22Rv1 (cell line): Measurements from ENCODE around the gene NRXN3.

Source experiments
- H3K27ac ChIP-seq: fragments of 450-650 bp; 2 replicates; pipeline ENCODE4 v1.5.1; 2017
- ZFX ChIP-seq: fragments of 450-650 bp; IDR thresholded peaks from 2 replicates; pipeline ENCODE4 v1.6.1; 2017; ENCODE audit warnings: antibody characterized with exemption, borderline replicate concordance
- TF ChIP-seq, protein P1 (sequence below): fragments of 450-650 bp; IDR thresholded peaks from 2 replicates; pipeline ENCODE4 v1.5.1; 2017; ENCODE audit warnings: mild to moderate bottlenecking

NRXN3 gene

GRCh38 chr14:78314484-78314883 lies 144.3 kb downstream of the NRXN3 start:
- no peak for TF ChIP-seq ZFX
- TF ChIP-seq, protein P1, sequence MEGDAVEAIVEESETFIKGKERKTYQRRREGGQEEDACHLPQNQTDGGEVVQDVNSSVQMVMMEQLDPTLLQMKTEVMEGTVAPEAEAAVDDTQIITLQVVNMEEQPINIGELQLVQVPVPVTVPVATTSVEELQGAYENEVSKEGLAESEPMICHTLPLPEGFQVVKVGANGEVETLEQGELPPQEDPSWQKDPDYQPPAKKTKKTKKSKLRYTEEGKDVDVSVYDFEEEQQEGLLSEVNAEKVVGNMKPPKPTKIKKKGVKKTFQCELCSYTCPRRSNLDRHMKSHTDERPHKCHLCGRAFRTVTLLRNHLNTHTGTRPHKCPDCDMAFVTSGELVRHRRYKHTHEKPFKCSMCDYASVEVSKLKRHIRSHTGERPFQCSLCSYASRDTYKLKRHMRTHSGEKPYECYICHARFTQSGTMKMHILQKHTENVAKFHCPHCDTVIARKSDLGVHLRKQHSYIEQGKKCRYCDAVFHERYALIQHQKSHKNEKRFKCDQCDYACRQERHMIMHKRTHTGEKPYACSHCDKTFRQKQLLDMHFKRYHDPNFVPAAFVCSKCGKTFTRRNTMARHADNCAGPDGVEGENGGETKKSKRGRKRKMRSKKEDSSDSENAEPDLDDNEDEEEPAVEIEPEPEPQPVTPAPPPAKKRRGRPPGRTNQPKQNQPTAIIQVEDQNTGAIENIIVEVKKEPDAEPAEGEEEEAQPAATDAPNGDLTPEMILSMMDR: no peak

GRCh38 chr14:78316052-78316451 lies 145.9 kb downstream of the NRXN3 start:
- TF ChIP-seq, protein P1: no peak
- TF ChIP-seq ZFX: no peak
- no peak overlapping the region for H3K27ac ChIP-seq

More at GRCh38 chr14:78314484-78314883, 144.3 kb downstream of the NRXN3 start:
- H3K27ac ChIP-seq: no peak overlapping the region

- TF ChIP-seq ZFX: no peak
- TF ChIP-seq, protein P1: no peak
- no peak overlapping the region for H3K27ac ChIP-seq
These were observed 146.6 kb downstream of the NRXN3 start for GRCh38 chr14:78316786-78317185.

DNA sequence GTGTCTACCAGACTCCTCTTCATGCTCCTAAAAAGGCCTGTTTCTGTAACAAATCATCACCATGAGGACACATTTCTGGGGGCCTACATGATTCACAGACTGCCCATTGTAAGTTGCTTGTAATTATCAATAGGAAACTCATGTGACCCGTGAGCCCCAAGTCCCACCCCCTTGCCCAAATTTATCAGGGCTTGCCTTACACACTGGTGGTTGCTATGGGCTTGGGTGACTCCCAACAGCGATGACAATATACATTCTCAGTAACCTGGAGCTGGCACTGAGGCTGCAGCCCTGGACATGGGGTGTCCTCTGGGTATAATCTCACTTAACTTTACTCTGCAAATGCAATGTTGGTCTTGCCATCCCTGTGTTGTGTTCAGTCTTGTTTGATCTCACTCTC lies 149.2 kb downstream of the NRXN3 start:
- TF ChIP-seq ZFX: no peak
- TF ChIP-seq, protein P1: no peak
- H3K27ac ChIP-seq: no peak overlapping the region

DNA sequence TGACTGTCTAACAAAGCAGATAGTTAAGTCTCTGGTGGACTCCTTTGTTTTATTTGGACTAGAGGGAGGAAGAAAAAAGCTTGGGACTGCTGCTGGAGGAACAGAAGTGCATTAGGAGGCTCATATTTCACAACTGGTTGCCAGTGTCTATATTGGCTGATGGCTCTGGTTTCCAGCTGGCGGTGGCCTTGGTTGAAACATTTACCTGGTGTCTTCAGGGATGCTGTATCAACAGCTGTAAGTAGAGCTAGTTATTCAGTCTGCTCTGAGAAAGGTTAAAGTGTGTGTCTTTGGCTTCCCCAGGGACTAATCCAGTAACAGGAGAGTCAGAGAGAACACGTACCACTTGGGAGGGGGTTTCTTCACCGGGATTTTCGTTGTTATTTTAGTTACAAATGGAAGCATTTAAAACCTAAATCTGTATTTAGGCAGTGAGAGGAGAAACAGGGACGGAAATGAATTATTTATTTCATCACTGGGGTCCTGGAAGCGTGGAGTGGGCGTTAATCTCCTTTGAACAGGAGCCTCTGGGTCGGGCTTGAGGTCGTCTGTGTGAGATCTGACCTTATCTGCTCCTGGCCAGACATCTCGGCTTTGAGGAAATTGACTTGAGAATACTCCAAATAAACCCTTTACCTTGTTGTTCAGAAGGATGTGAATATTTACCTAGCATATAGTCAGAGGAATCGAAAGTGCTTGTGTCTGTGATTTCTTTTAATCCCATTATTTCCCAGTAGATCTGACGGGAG lies 149.9 kb downstream of the NRXN3 start:
- no peak for TF ChIP-seq ZFX
- TF ChIP-seq, protein P1: no peak
- H3K27ac ChIP-seq: no peak overlapping the region

DNA sequence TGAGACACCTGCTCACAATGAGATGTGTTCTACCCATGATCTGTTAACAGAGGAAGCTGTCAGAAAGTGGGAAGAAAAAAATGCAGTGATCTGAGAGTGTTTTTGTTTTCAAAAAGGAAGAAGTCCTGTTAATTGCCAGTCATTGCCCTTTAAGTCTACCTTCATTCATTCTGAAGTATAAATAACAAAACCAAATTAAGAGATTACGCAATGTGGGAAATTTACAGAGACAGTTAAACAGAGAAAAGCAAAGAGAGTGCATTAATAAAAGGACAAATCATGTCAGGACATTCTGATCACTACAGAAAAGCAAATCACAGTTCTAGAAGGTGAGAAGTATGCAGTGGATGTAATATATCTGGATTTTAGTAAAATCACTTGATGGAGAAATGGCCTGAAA lies 154.2 kb downstream of the NRXN3 start:
- no peak overlapping the region for H3K27ac ChIP-seq
- TF ChIP-seq ZFX: no peak
- TF ChIP-seq, protein P1: no peak

DNA sequence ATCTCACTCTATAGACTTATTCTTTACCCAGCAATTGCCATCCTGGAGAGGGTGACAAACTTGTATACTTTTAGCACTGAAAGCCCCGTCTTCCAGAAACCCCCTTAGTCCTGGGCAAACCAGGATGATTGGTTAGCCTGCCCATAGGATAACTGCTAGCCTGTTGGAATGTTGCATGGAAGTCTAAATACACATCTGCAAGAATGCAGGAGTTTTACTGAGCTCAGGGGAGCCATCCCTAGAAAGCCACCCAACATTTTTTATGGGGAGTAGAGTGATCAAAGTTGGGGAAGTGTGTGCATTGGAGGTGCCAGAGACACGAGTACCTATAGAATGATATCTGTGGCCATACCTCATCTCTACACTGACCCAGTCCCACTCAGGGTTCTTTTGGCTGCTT lies 155.7 kb downstream of the NRXN3 start:
- no peak for TF ChIP-seq ZFX
- TF ChIP-seq, protein P1: no peak
- no peak overlapping the region for H3K27ac ChIP-seq
